HG03060 (cell line): ENCODE measurements around the gene SLC37A3.
"Not testable (repeated sequence)": the region's sequence is repeated elsewhere in the genome, so short reads cannot be mapped to it uniquely, and the experiment has no call there.

Experiments
- ATAC-seq: cut with Tn5 transposase; IDR thresholded peaks from one replicate; pipeline ENCODE4 v1.9.1; 2021; ENCODE audit warnings: low read depth, moderate number of reproducible peaks; ENCODE audit not compliant: unreplicated experiment

Gene SLC37A3, protein sequence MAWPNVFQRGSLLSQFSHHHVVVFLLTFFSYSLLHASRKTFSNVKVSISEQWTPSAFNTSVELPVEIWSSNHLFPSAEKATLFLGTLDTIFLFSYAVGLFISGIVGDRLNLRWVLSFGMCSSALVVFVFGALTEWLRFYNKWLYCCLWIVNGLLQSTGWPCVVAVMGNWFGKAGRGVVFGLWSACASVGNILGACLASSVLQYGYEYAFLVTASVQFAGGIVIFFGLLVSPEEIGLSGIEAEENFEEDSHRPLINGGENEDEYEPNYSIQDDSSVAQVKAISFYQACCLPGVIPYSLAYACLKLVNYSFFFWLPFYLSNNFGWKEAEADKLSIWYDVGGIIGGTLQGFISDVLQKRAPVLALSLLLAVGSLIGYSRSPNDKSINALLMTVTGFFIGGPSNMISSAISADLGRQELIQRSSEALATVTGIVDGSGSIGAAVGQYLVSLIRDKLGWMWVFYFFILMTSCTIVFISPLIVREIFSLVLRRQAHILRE

GRCh38 chr7:140397784-140398750, at the start of gene SLC37A3:
Gene SLC37A3 (minus strand): TSS chr7:140398530. CDS start chr7:140382526, 16,004 bp downstream.
- peak; percentile 57 for ATAC-seq

GRCh38 chr7:140447841-140448240, 49.5 kb upstream of the SLC37A3 start:
- ATAC-seq: no peak

DNA sequence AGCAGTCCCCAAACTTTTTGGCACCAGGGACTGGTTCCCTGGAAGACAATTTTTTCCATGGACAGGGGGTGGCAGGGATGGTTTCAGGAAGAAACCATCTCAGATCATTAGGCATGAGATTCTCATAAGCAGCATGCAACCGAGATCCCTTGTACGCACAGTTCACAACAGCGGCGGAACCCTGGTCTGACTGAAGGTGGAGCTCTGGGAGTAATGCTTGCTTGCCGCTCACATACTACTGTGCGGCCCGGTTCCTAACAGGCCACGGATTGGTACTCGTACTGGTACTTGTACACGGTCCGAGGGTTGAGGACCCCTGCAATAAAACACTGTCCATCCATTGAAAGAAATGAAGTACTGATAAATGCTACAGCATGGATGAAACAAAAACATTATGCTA, 48.1 kb upstream of the SLC37A3 start:
- ATAC-seq: no peak

- ATAC-seq: no peak
Observed at GRCh38 chr7:140441519-140441918, 43.2 kb upstream of the SLC37A3 start.

GRCh38 chr7:140440593-140440992, 42.3 kb upstream of the SLC37A3 start:
- no peak for ATAC-seq

GRCh38 chr7:140439359-140439758, 41.0 kb upstream of the SLC37A3 start:
- ATAC-seq: no peak

DNA sequence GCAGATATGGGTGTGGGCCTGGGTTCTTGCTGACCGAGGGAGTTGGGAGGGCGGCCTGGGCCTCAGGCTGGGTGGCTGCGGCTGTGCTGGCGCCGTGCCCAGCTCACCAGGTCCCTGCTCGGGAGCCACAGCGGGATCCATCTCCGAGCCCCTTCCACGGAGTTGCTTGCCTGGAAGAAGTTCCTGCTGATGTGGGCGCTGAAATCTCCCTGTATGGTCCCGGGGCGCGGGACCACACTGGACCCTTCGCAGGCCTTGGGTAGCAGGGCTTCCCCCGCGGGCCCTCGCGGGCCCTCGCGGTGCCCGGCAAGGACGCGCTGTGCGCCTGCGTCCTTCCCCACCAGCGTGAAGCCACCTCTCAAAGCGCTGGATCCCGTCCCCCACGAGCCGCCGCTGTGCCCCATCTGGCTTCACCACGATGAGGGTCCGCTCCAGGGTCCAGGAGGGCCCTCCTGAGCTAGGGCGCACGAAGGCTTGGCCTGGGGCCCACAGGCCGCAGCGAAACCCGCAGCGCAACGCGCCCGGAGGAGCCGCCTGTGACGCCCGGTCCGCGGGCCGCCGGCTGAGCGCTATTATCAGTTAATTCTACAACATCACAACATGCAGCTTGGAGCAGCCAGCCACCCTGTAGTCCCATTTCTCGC, 37.0 kb upstream of the SLC37A3 start:
- ATAC-seq: no peak

GRCh38 chr7:140433396-140433795, 35.1 kb upstream of the SLC37A3 start:
- ATAC-seq: no peak

DNA sequence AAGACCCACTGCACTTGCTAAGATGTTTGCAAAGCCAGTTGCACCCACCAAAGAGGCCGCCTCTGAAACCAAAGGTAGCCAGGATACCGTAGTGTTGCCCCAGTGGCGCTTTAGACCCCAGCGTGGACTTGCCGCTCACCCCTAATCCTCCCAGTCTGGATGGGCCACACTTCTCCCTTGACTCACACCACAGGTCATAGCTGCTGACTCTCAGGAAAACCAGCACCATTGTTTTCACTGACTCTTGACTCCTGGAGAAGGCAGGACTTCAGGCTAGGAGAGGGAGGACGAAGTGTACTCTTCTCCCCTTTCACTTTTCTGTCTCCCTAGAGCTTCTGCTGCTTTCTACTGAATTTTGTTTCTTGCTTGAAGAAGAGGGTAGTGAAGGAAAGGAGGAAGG, 27.8 kb upstream of the SLC37A3 start:
- ATAC-seq: no peak

- no peak for ATAC-seq
Observed at GRCh38 chr7:140425718-140426117, 27.4 kb upstream of the SLC37A3 start.

GRCh38 chr7:140423501-140423900, 25.2 kb upstream of the SLC37A3 start:
- ATAC-seq: no peak

GRCh38 chr7:140421521-140421920, 23.2 kb upstream of the SLC37A3 start:
- no peak for ATAC-seq

DNA sequence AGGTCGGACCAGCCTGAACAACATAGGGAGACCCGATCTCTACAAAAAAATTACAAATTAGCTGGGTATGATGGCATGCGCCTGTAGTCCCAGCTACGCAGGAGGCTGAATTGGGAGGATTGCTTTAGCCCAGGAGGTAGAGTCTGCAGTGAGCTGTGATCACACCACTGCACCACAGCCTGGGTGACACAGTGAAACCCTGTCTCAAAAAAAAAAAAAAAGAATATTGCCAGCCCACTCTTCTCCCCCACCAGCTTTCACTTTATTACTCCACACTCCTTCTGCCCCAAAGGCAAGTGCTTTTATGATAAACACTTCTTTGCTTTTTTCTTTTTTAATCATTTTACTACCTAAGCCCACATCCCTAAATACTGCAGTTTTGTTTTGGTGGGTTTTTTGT, 20.3 kb upstream of the SLC37A3 start:
- no peak for ATAC-seq

- not testable (repeated sequence) for ATAC-seq
Observed at GRCh38 chr7:140418156-140418472, 19.8 kb upstream of the SLC37A3 start.

DNA sequence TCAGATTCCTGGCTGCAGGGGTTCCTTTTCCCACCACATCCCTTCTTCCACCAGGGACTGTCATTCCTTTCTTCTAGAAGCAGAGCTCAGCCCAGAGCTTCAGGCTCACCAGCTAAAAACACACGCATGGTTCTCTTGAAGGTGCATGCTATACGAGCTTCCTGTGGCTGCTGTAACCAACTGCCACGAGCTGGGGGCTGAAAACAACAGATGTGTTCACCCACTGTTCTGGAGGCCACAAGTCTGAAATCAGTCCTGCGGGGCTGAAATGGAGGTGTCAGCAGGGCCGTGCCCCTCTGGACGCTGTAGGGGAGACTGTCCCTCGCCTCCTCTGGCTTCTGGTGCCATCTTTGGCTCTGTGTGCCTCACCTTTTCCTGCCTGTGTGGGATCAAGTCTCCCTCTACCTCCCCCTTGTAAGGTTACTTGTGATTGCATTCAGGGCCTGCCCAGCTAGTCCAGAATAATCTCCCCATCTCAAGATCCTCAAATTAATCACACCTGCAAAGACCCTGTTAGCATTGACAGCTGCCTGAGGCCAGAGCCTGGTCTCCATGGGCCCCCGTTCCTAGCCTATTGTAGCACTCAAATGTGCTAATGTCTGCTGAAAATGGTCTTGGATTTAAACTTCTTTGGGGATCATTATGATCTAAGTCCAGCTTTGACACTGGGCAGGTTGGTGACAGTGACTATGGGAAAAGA, 19.3 kb upstream of the SLC37A3 start:
- ATAC-seq: no peak

GRCh38 chr7:140416560-140416959, 18.2 kb upstream of the SLC37A3 start:
- no peak for ATAC-seq

DNA sequence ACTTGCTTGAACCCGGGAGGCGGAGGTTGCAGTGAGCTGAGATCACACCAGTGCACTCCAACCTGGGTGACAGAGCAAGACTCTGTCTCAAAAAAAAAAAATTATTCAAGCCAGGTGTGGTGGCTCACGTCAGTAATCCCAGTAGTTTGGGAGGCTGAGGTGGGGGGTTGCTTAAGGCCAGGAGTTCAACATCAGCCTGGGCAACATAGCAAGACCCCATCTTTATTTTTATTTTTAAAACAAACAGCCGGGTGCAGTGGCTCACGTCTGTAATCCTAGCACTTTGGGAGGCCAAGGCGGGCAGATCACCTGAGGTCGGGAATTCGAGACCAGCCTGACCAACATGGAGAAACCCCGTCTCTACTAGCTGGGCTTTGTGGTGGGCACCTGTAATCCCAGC, 17.5 kb upstream of the SLC37A3 start:
- not testable (repeated sequence) for ATAC-seq

DNA sequence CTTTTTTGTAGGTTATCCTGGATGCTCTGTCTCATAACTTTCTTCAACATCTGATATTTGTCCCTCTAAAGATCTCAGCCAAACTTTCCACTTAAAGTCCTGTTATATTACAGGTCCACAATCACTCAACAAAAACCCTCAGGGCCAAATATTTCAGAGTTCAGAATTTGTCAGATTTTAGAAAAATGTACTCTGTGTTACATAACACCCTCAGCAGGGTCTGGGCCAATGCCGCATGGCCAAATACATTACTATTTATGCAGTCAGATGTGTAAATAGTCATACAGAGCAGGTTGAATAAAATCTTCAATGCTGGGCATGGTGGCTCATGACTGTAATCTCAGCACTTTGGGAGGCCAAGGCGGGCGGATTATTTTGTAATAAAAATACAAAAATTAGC, 17.0 kb upstream of the SLC37A3 start:
- no peak for ATAC-seq

- no peak for ATAC-seq
Observed at GRCh38 chr7:140404565-140405065, 6.3 kb upstream of the SLC37A3 start.
